DOHH2 (cell line): ENCODE data around the gene BATF.

Experiments used
- H3F3A ChIP-seq: fragments of 200-600 bp; sonication (generic), shearing (Covaris generic); 2 replicates; pipeline ENCODE4 v1.6.0; 2016; ENCODE audit warnings: antibody characterized with exemption, mild to moderate bottlenecking; ENCODE audit not compliant: control insufficient read depth, insufficient read depth
- H3K27ac ChIP-seq: fragments of 200-600 bp; sonication (generic); 2 replicates; pipeline ENCODE4 v1.5.1; 2014; ENCODE audit warnings: low read depth, mild to moderate bottlenecking, low read length, moderate library complexity
- H3K27me3 ChIP-seq: fragments of 200-600 bp; sonication (generic); 2 replicates; pipeline ENCODE4 v1.6.1; 2014; ENCODE audit warnings: mild to moderate bottlenecking, low read length, mixed read lengths; ENCODE audit not compliant: control insufficient read depth
- H3K36me3 ChIP-seq: fragments of 200-600 bp; sonication (generic); 2 replicates; pipeline ENCODE4 v1.6.1; 2014; ENCODE audit warnings: mild to moderate bottlenecking, low read length, moderate library complexity, mixed read lengths; ENCODE audit not compliant: control insufficient read depth
- H3K4me1 ChIP-seq: fragments of 200-600 bp; sonication (generic); 2 replicates; pipeline ENCODE4 v1.6.1; 2014; ENCODE audit warnings: mild to moderate bottlenecking, low read length, mixed read lengths; ENCODE audit not compliant: control insufficient read depth
- H3K4me2 ChIP-seq: fragments of 200-600 bp; sonication (generic); 2 replicates; pipeline ENCODE4 v1.6.0; 2014; ENCODE audit warnings: mild to moderate bottlenecking, low read length, moderate library complexity
- H3K4me3 ChIP-seq: fragments of 200-600 bp; sonication (generic); 2 replicates; pipeline ENCODE4 v1.5.1; 2014; ENCODE audit warnings: mild to moderate bottlenecking, low read length, mixed read lengths
- H3K79me2 ChIP-seq: fragments of 200-600 bp; sonication (generic); 2 replicates; pipeline ENCODE4 v1.6.1; 2014; ENCODE audit warnings: mild to moderate bottlenecking, low read length, mixed read lengths; ENCODE audit not compliant: control insufficient read depth
- H3K9me2 ChIP-seq: fragments of 200-600 bp; sonication (generic); replicated peaks from 2 replicates; pipeline ENCODE4 v1.6.1; 2014; ENCODE audit warnings: mild to moderate bottlenecking, low read length, mixed read lengths; ENCODE audit not compliant: control insufficient read depth
- H3K9me3 ChIP-seq: fragments of 200-600 bp; sonication (generic); 2 replicates; pipeline ENCODE4 v1.6.1; 2014; ENCODE audit warnings: antibody characterized with exemption, low read length, mixed read lengths; ENCODE audit not compliant: control insufficient read depth, insufficient read depth
- H4K20me1 ChIP-seq: fragments of 200-600 bp; sonication (generic); 2 replicates; pipeline ENCODE4 v1.6.0; 2014; ENCODE audit warnings: low read depth, mild to moderate bottlenecking, antibody characterized with exemption, low read length, moderate library complexity; ENCODE audit not compliant: control insufficient read depth, insufficient read depth
- EZH2phosphoT487 ChIP-seq: fragments of 200-600 bp; sonication (generic); IDR thresholded peaks from 2 replicates; pipeline ENCODE4 v1.6.1; 2017; ENCODE audit warnings: borderline replicate concordance, mild to moderate bottlenecking, antibody characterized with exemption, low read length, moderate library complexity, mixed read lengths
- TF ChIP-seq, protein P1 (sequence below): fragments of 200-600 bp; sonication (generic); IDR thresholded peaks from one replicate; pipeline ENCODE4 v1.5.1; 2014; ENCODE audit warnings: antibody characterized with exemption, mild to moderate bottlenecking, low read depth, low read length; ENCODE audit not compliant: poor library complexity, severe bottlenecking

BATF gene

DNA sequence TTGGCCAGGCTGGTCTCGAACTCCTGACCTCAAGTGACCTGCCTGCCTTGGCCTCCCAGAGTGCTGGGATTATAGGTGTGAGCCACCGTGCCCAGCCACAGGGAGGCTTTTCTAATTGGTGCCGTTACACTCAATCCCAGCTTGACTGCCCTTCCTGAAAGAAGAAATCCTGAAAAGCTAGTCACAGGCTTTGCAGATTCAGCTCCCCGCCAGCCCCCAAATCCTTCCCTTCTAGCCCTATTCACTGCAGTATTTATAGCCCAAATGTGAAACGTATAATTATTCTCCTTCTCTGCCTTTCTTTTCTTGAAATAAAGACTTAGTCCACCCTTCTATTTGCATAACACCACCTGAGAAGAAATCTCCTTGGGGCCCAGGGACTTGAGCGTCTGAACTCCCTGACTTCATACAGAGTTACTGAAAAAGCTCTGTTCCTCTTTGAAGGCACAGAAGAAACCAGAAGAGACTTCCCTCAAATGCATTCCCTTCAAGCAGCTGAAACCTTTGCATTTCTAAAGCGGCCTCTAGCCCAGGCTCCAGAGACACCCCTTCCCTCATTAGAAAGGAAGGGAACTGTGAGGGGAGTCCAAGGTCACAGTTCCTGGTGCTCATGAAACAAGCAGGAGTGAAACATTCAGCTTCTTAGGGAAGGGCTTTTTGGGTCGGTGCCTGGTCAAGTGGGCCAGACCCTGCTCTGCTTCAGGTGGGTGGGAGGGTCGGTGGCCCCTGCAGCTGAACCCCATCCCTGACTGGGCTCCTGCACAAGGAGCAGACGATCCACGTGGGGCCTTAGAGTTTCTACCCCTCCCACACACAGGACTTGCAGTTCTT lies 42.3 kb upstream of the BATF start:
- peak overlapping the region; percentile 18; the same call in 1 of the 2 replicates for H3K4me2 ChIP-seq
- 0 out of 2 replicates have a peak, but pooled peaks cover 3% of the 10 kb centered on the region for H3K27me3 ChIP-seq
- H3K4me1 ChIP-seq, result peaks cover 28% of the 10 kb centered on the region
- H3K79me2 ChIP-seq, result no peaks in the 10 kb centered on the region
- H3K36me3 ChIP-seq, result no peaks in the 10 kb centered on the region
- TF ChIP-seq EZH2phosphoT487, result no peak
- TF ChIP-seq, protein P1, sequence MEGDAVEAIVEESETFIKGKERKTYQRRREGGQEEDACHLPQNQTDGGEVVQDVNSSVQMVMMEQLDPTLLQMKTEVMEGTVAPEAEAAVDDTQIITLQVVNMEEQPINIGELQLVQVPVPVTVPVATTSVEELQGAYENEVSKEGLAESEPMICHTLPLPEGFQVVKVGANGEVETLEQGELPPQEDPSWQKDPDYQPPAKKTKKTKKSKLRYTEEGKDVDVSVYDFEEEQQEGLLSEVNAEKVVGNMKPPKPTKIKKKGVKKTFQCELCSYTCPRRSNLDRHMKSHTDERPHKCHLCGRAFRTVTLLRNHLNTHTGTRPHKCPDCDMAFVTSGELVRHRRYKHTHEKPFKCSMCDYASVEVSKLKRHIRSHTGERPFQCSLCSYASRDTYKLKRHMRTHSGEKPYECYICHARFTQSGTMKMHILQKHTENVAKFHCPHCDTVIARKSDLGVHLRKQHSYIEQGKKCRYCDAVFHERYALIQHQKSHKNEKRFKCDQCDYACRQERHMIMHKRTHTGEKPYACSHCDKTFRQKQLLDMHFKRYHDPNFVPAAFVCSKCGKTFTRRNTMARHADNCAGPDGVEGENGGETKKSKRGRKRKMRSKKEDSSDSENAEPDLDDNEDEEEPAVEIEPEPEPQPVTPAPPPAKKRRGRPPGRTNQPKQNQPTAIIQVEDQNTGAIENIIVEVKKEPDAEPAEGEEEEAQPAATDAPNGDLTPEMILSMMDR, result no peak
- H3K9me2 ChIP-seq, result no peaks in the 10 kb centered on the region
- no peak overlapping the region for H3K27ac ChIP-seq
- no peaks in the 10 kb centered on the region for H3F3A ChIP-seq
- H3K4me3 ChIP-seq, result no peak overlapping the region
- no peaks in the 10 kb centered on the region; the same call in 1 of the 2 replicates for H4K20me1 ChIP-seq
- no peaks in the 10 kb centered on the region for H3K9me3 ChIP-seq

- Histone ChIP-seq H3K4me3 (no peak overlapping the region), H3F3A (no peaks in the 10 kb centered on the region), H3K4me1 (peaks cover 21% of the 10 kb centered on the region), H3K36me3 (no peaks in the 10 kb centered on the region), H3K9me3 (no peaks in the 10 kb centered on the region), H3K9me2 (no peaks in the 10 kb centered on the region), H3K27me3 (peaks cover 14% of the 10 kb centered on the region), H4K20me1 (no peaks in the 10 kb centered on the region; the same call in 1 of the 2 replicates), H3K79me2 (no peaks in the 10 kb centered on the region), H3K4me2 (no peak overlapping the region), H3K27ac (no peak overlapping the region)
- TF ChIP-seq, protein P1, result no peak
- TF ChIP-seq EZH2phosphoT487, result no peak
These were observed 39.9 kb upstream of the BATF start for GRCh38 chr14:75482366-75482765.

GRCh38 chr14:75484711-75485429 lies 37.4 kb upstream of the BATF start:
- Histone ChIP-seq H3K9me3 (no peaks in the 10 kb centered on the region), H3K4me3 (no peak overlapping the region), H3F3A (no peaks in the 10 kb centered on the region), H3K27ac (no peak overlapping the region), H3K9me2 (no peaks in the 10 kb centered on the region), H3K4me2 (no peak overlapping the region), H3K4me1 (peaks cover 17% of the 10 kb centered on the region), H3K79me2 (no peaks in the 10 kb centered on the region), H4K20me1 (no peaks in the 10 kb centered on the region; the same call in 1 of the 2 replicates), H3K36me3 (no peaks in the 10 kb centered on the region), H3K27me3 (peaks cover 17% of the 10 kb centered on the region)
- TF ChIP-seq EZH2phosphoT487, result no peak
- TF ChIP-seq, protein P1, result no peak
